GM18520 (cell line): ENCODE results near the gene MAPK4.
"Not testable (repeated sequence)": the region's sequence is repeated elsewhere in the genome, so short reads cannot be mapped to it uniquely, and the experiment has no call there.

Experiments used
- ATAC-seq: cut with Tn5 transposase; IDR thresholded peaks from one replicate; pipeline ENCODE4 v1.9.1; 2021; ENCODE audit not compliant: unreplicated experiment

The MAPK4 gene

GRCh38 chr18:50559752-50560680 is at the start of gene MAPK4:
Gene MAPK4, plus strand, starts transcription at chr18:50560087. Its CDS starts 103,872 bp downstream, at chr18:50663959.
- ATAC-seq, result no peak

GRCh38 chr18:50517277-50517676 is 42.6 kb upstream of the MAPK4 start:
- not testable (repeated sequence) for ATAC-seq

- ATAC-seq, result no peak
Observed at GRCh38 chr18:50518787-50519546, 40.9 kb upstream of the MAPK4 start.

- no peak for ATAC-seq
Observed at GRCh38 chr18:50523165-50523564, 36.7 kb upstream of the MAPK4 start.

GRCh38 chr18:50527636-50528307 is 32.1 kb upstream of the MAPK4 start:
- ATAC-seq, result no peak

GRCh38 chr18:50528806-50529205 is 31.1 kb upstream of the MAPK4 start:
- ATAC-seq, result no peak

- ATAC-seq, result not testable (repeated sequence)
Observed at GRCh38 chr18:50533822-50534221, 26.1 kb upstream of the MAPK4 start.

- not testable (repeated sequence) for ATAC-seq
Observed at GRCh38 chr18:50544476-50544875, 15.4 kb upstream of the MAPK4 start.

- no peak for ATAC-seq
Observed at GRCh38 chr18:50545936-50546335, 14.0 kb upstream of the MAPK4 start.

- no peak for ATAC-seq
Observed at GRCh38 chr18:50548160-50548559, 11.7 kb upstream of the MAPK4 start.

- not testable (repeated sequence) for ATAC-seq
Observed at GRCh38 chr18:50551651-50552050, 8.2 kb upstream of the MAPK4 start.

GRCh38 chr18:50558157-50558556 is 1.7 kb upstream of the MAPK4 start:
- no peak for ATAC-seq

- ATAC-seq, result no peak
Observed at GRCh38 chr18:50558948-50559751, 737 bp upstream of the MAPK4 start.

GRCh38 chr18:50560681-50561629 is 1.1 kb downstream of the MAPK4 start:
- ATAC-seq, result no peak

GRCh38 chr18:50562258-50562657 is 2.4 kb downstream of the MAPK4 start:
- ATAC-seq, result not testable (repeated sequence)

- no peak for ATAC-seq
Observed at GRCh38 chr18:50562686-50563085, 2.8 kb downstream of the MAPK4 start.

GRCh38 chr18:50563376-50563775 is 3.5 kb downstream of the MAPK4 start:
- ATAC-seq, result no peak

- ATAC-seq, result no peak
Observed at GRCh38 chr18:50569930-50570329, 10.0 kb downstream of the MAPK4 start.

GRCh38 chr18:50571606-50572005 is 11.7 kb downstream of the MAPK4 start:
- no peak for ATAC-seq
